Measurements from ENCODE around the gene ANK3. TPM values are rescaled to one million over a fixed set of nuclear protein-coding genes. Genes with fewer than 3 reads are reported as not detected.

ANK3 gene
- total and polyA plus RNA-seq, 2 donors from 2014 or later, result 38.2 to 214 TPM

DNA sequence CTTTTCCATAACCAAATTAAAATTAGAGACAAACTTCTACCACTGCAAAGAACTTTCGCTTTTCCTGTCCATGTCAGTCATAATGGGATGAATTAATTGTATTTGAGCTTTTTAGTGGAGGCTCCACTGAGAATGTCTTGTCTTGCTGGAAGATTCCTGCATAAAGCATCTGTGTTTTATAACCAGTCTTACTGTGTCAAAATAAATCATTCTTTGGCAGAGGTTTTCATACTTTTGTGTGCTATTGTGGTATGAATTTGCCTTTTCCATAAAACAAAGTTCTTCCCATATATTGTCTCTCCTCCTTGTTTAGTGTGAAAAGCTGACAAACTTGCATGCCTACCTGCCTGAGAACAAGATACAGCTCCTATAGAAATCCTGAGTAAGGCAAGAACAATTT, 358.5 kb downstream of the ANK3 start:
- H3K27me3 ChIP-seq (ENCODE audit: control insufficient read depth, insufficient read depth, low read length), result no peaks in the 10 kb centered on the region
- intact Hi-C loops (cut with DNase I), result no loop called here
- DNase-seq, result no peak
- H3K4me1 ChIP-seq (ENCODE audit: control insufficient read depth in 2 of 3, insufficient read depth in 2 of 3, low read depth in 1 of 3, low read length in 3 of 3), result no peaks in the 10 kb centered on the region
- H3K36me3 ChIP-seq (ENCODE audit: control insufficient read depth in 2 of 3, insufficient read depth in 3 of 3, low read length in 3 of 3), result peaks cover 0 to 5% (median 0%) of the 10 kb centered on the region in 3 donors
- no peak overlapping the region for H3K27ac ChIP-seq (ENCODE audit: low read depth in 2 of 2, low read length in 2 of 2)
- H3K9ac ChIP-seq (ENCODE audit: low read length in 3 of 3), result no peak overlapping the region
- FAIRE-seq, result no peak
- TF ChIP-seq, protein P1, sequence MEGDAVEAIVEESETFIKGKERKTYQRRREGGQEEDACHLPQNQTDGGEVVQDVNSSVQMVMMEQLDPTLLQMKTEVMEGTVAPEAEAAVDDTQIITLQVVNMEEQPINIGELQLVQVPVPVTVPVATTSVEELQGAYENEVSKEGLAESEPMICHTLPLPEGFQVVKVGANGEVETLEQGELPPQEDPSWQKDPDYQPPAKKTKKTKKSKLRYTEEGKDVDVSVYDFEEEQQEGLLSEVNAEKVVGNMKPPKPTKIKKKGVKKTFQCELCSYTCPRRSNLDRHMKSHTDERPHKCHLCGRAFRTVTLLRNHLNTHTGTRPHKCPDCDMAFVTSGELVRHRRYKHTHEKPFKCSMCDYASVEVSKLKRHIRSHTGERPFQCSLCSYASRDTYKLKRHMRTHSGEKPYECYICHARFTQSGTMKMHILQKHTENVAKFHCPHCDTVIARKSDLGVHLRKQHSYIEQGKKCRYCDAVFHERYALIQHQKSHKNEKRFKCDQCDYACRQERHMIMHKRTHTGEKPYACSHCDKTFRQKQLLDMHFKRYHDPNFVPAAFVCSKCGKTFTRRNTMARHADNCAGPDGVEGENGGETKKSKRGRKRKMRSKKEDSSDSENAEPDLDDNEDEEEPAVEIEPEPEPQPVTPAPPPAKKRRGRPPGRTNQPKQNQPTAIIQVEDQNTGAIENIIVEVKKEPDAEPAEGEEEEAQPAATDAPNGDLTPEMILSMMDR (IDR thresholded peaks at IDR 0.05; ENCODE audit: borderline replicate concordance, extremely low read depth, insufficient read depth), result no peak
- H3K4me3 ChIP-seq (ENCODE audit: low read length in 3 of 3), result no peak overlapping the region
- H3K9me3 ChIP-seq (ENCODE audit: control insufficient read depth in 2 of 3, insufficient read depth in 1 of 3, low read length in 3 of 3), result no peaks in the 10 kb centered on the region

DNA sequence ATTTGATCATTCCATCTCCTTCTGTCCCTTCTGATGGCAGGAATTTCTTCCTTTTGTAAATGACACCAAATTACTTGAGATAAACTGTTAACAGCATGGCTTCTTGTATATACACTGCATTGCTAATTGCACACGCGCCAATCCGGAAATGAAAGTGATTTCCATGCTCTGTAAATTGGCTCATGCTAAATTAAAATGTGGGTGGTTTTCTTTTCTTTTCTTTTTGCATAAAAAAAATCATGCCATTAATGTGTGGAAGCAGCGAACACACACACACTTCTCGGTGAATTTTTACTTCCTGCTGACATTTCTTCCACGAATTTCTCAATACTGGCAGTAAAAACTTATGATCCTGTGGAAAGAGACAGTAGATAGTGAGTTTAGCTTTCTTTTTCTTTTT, 360.2 kb downstream of the ANK3 start:
- Histone ChIP-seq H3K27ac (ENCODE audit: low read depth in 2 of 2, low read length in 2 of 2) (no peak overlapping the region), H3K9ac (ENCODE audit: low read length in 3 of 3) (no peak overlapping the region), H3K36me3 (ENCODE audit: control insufficient read depth in 2 of 3, insufficient read depth in 3 of 3, low read length in 3 of 3) (peaks cover 0 to 5% (median 0%) of the 10 kb centered on the region in 3 donors), H3K9me3 (ENCODE audit: control insufficient read depth in 2 of 3, insufficient read depth in 1 of 3, low read length in 3 of 3) (no peaks in the 10 kb centered on the region), H3K27me3 (ENCODE audit: control insufficient read depth, insufficient read depth, low read length) (no peaks in the 10 kb centered on the region), H3K4me3 (ENCODE audit: low read length in 3 of 3) (no peak overlapping the region), H3K4me1 (ENCODE audit: control insufficient read depth in 2 of 3, insufficient read depth in 2 of 3, low read depth in 1 of 3, low read length in 3 of 3) (no peaks in the 10 kb centered on the region)
- FAIRE-seq (no peak), DNase-seq (no peak)
- TF ChIP-seq, protein P1 (IDR thresholded peaks at IDR 0.05; ENCODE audit: borderline replicate concordance, extremely low read depth, insufficient read depth), result no peak
- intact Hi-C loops (cut with DNase I), result no loop called here

DNA sequence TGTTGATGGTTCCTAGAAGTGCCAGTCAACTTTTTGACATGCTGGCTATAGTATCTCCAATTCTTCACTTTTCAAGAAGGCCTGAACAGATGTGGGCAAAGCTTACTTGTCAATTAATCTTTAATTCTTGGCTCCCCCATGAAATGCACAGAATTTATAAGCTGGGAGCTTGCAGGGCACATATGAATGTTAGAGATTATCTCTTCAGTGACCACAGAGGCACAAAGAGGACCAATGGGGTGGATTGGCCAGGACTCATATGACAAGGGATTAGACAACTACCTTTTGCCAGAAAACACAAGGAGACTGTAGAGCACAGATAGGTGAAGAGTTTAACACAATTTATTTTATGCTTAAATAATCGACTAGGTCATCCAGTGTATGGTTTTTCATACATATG, 361.6 kb downstream of the ANK3 start:
- no peak for FAIRE-seq
- H3K9ac ChIP-seq (ENCODE audit: low read length in 3 of 3), result no peak overlapping the region
- H3K27me3 ChIP-seq (ENCODE audit: control insufficient read depth, insufficient read depth, low read length), result no peaks in the 10 kb centered on the region
- TF ChIP-seq, protein P1 (IDR thresholded peaks at IDR 0.05; ENCODE audit: borderline replicate concordance, extremely low read depth, insufficient read depth), result no peak
- H3K4me1 ChIP-seq (ENCODE audit: control insufficient read depth in 2 of 3, insufficient read depth in 2 of 3, low read depth in 1 of 3, low read length in 3 of 3), result no peaks in the 10 kb centered on the region
- DNase-seq, result no peak
- no peak overlapping the region for H3K27ac ChIP-seq (ENCODE audit: low read depth in 2 of 2, low read length in 2 of 2)
- intact Hi-C loops (cut with DNase I), result no loop called here
- no peak overlapping the region for H3K4me3 ChIP-seq (ENCODE audit: low read length in 3 of 3)
- peaks cover 0 to 5% (median 0%) of the 10 kb centered on the region in 3 donors for H3K36me3 ChIP-seq (ENCODE audit: control insufficient read depth in 2 of 3, insufficient read depth in 3 of 3, low read length in 3 of 3)
- no peaks in the 10 kb centered on the region for H3K9me3 ChIP-seq (ENCODE audit: control insufficient read depth in 2 of 3, insufficient read depth in 1 of 3, low read length in 3 of 3)

DNA sequence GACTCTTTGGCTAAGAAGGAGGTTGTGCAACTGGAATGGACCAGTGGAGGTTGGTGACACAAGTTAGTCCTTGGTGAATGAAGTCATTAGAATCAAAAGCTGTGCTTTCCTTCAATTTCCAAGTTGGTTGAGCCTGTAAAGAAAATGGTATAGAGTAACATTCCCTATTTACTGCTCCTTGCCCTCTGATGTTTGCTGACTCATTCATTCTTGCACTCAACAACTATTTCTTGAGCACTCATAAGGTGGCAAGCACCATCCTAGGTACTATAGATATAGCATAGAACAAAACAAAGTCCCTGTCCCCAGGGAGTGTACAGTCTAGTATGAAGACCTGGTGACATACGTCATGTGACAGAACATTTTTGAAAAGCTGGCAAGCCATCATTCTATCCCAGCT, 364.4 kb downstream of the ANK3 start:
- H3K27me3 ChIP-seq (ENCODE audit: control insufficient read depth, insufficient read depth, low read length), result no peaks in the 10 kb centered on the region
- intact Hi-C loops (cut with DNase I), result no loop called here
- H3K9ac ChIP-seq (ENCODE audit: low read length in 3 of 3), result no peak overlapping the region
- DNase-seq (no peak), FAIRE-seq (no peak)
- TF ChIP-seq, protein P1 (IDR thresholded peaks at IDR 0.05; ENCODE audit: borderline replicate concordance, extremely low read depth, insufficient read depth), result no peak
- peaks cover 0 to 5% (median 0%) of the 10 kb centered on the region in 3 donors for H3K36me3 ChIP-seq (ENCODE audit: control insufficient read depth in 2 of 3, insufficient read depth in 3 of 3, low read length in 3 of 3)
- no peaks in the 10 kb centered on the region for H3K9me3 ChIP-seq (ENCODE audit: control insufficient read depth in 2 of 3, insufficient read depth in 1 of 3, low read length in 3 of 3)
- H3K4me3 ChIP-seq (ENCODE audit: low read length in 3 of 3), result no peak overlapping the region
- no peak overlapping the region for H3K27ac ChIP-seq (ENCODE audit: low read depth in 2 of 2, low read length in 2 of 2)
- no peaks in the 10 kb centered on the region for H3K4me1 ChIP-seq (ENCODE audit: control insufficient read depth in 2 of 3, insufficient read depth in 2 of 3, low read depth in 1 of 3, low read length in 3 of 3)

All from kidney (tissue), 14 donors.